ENCODE results near the gene TRIO. TPM values are rescaled to one million over a fixed set of nuclear protein-coding genes. Genes with fewer than 3 reads are reported as not detected.

TRIO gene
- total RNA-seq, 6 donors from 2014 or later = 138 to 408 (median 156) TPM

GRCh38 chr5:14476786-14477435 lies 333.8 kb downstream of the TRIO start:
- Histone ChIP-seq H3K4me3 (no peak overlapping the region), H3K27me3 (no peaks in the 10 kb centered on the region), H3K4me1 (no peaks in the 10 kb centered on the region), H3K9me3 (no peaks in the 10 kb centered on the region), H3K36me3 (peaks cover 5 to 99% (median 46%) of the 10 kb centered on the region in 4 donors), H3K27ac (no peak overlapping the region)
- DNase-seq (no peak), ATAC-seq (ENCODE audit: low FRiP score in 2 of 2) (no peak)
- TF ChIP-seq, protein P1, sequence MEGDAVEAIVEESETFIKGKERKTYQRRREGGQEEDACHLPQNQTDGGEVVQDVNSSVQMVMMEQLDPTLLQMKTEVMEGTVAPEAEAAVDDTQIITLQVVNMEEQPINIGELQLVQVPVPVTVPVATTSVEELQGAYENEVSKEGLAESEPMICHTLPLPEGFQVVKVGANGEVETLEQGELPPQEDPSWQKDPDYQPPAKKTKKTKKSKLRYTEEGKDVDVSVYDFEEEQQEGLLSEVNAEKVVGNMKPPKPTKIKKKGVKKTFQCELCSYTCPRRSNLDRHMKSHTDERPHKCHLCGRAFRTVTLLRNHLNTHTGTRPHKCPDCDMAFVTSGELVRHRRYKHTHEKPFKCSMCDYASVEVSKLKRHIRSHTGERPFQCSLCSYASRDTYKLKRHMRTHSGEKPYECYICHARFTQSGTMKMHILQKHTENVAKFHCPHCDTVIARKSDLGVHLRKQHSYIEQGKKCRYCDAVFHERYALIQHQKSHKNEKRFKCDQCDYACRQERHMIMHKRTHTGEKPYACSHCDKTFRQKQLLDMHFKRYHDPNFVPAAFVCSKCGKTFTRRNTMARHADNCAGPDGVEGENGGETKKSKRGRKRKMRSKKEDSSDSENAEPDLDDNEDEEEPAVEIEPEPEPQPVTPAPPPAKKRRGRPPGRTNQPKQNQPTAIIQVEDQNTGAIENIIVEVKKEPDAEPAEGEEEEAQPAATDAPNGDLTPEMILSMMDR (IDR thresholded peaks at IDR 0.05) = no peak
- TF ChIP-seq POLR2AphosphoS5 (IDR thresholded peaks at IDR 0.05) (no peak), EP300 (IDR thresholded peaks at IDR 0.05) (no peak), POLR2A (IDR thresholded peaks at IDR 0.05) (no peak)
- WGBS, 2 donors = 87 to 94% methylated on average over 4 of the region's 4 CpGs

DNA sequence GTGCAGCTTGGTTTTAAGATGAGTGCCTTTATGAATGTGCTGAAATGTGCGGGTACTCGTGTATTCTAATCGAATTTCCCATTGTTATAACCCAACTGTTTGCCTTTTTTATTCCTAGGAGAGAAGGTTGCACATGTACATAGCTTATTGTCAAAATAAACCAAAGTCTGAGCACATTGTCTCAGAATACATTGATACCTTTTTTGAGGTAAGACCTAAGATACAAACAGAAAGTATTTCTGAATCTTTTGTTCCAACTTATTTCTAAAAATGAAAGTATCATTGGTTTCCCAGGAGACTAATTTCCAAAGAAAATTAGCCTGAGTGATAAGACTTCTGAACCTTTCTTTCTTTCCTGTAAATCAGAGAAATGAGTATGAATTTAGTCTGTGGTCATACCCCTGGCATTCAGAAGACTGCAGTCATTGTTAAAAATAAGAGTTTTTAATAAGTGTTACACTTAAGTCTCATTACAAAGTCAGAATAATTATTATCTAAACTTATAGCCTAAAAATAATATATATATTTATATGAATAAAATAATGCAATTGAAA lies 336.1 kb downstream of the TRIO start:
- DNase-seq (no peak), ATAC-seq (ENCODE audit: low FRiP score in 2 of 2) (no peak)
- Histone ChIP-seq H3K27ac (no peak overlapping the region), H3K27me3 (no peaks in the 10 kb centered on the region), H3K36me3 (peaks cover 12 to 100% (median 53%) of the 10 kb centered on the region in 4 donors), H3K4me1 (no peaks in the 10 kb centered on the region), H3K4me3 (no peak overlapping the region), H3K9me3 (no peaks in the 10 kb centered on the region)
- TF ChIP-seq POLR2A (IDR thresholded peaks at IDR 0.05) (no peak), EP300 (IDR thresholded peaks at IDR 0.05) (no peak), POLR2AphosphoS5 (IDR thresholded peaks at IDR 0.05) (no peak)
- TF ChIP-seq, protein P1 (IDR thresholded peaks at IDR 0.05) = no peak
- WGBS, 2 donors = 90 to 93% methylated on average over 3 of the region's 3 CpGs

DNA sequence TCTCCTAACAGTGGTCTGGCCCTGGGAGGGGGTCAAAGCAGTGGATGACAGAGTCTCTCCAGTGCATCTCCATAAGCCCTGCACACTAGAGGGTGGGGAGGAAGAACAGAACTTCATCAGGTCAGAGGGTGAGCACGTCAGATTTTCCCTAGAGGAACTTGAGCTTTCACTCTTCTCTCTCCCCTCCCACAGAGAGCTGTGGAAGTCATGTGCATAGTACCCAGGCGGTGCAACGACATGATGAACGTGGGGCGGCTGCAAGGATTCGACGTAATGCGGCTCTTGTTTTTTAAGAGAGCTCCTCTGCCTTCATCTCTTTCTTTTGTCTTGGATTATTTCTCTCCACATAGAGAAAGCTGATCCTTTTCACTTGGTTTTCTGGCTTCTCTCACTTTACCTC lies 338.2 kb downstream of the TRIO start:
- DNase-seq (no peak), ATAC-seq (ENCODE audit: low FRiP score in 2 of 2) (no peak)
- no peaks in the 10 kb centered on the region for H3K27me3 ChIP-seq
- H3K4me3 ChIP-seq = no peak overlapping the region
- peaks cover 12 to 100% (median 54%) of the 10 kb centered on the region in 4 donors for H3K36me3 ChIP-seq
- no peaks in the 10 kb centered on the region for H3K4me1 ChIP-seq
- no peaks in the 10 kb centered on the region for H3K9me3 ChIP-seq
- H3K27ac ChIP-seq = no peak overlapping the region
- WGBS, 2 donors = 90 to 92% methylated on average over 8 of the region's 8 CpGs
- TF ChIP-seq POLR2AphosphoS5 (IDR thresholded peaks at IDR 0.05) (no peak), EP300 (IDR thresholded peaks at IDR 0.05) (no peak), POLR2A (IDR thresholded peaks at IDR 0.05) (no peak)
- TF ChIP-seq, protein P1 (IDR thresholded peaks at IDR 0.05) = no peak

DNA sequence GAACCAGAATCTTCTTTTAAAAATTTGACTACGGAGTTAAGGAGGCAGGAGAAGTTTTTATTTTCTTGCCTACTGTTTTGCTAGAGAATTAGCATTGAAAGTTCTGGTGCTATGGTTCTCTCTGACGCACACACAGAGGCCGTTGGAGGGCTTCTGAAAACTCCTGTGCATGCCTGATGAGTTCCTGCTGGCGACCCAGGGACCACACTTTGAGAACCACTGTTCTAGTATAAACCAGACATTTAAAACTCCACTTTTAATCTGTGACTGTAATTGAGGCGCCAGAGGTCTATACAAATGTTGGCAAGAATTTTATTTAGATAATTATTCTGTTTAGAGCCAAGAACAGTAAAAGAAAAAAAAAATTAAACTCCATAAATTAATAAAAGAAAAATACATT lies 338.9 kb downstream of the TRIO start:
- no peaks in the 10 kb centered on the region for H3K4me1 ChIP-seq
- no peak for ATAC-seq (ENCODE audit: low FRiP score in 2 of 2)
- no peak overlapping the region for H3K27ac ChIP-seq
- H3K27me3 ChIP-seq = no peaks in the 10 kb centered on the region
- TF ChIP-seq EP300 (IDR thresholded peaks at IDR 0.05) (no peak), POLR2AphosphoS5 (IDR thresholded peaks at IDR 0.05) (no peak), POLR2A (IDR thresholded peaks at IDR 0.05) (no peak)
- TF ChIP-seq, protein P1 (IDR thresholded peaks at IDR 0.05) = no peak
- H3K36me3 ChIP-seq = peaks cover 12 to 100% (median 54%) of the 10 kb centered on the region in 4 donors
- no peaks in the 10 kb centered on the region for H3K9me3 ChIP-seq
- DNase-seq = no peak
- H3K4me3 ChIP-seq = no peak overlapping the region
- WGBS, 2 donors = 92 to 96% methylated on average over 5 of the region's 5 CpGs

Data from upper lobe of left lung (tissue), 6 donors.